ENCODE data around the gene NHEJ1. TPM values are rescaled to one million over a fixed set of nuclear protein-coding genes. Genes with fewer than 3 reads are reported as not detected.

The NHEJ1 gene
- polyA plus RNA-seq, 1 donor (not counting 4 experiments of a cell fraction or from before 2014, with no cell fraction given) = 13.1 TPM

DNA sequence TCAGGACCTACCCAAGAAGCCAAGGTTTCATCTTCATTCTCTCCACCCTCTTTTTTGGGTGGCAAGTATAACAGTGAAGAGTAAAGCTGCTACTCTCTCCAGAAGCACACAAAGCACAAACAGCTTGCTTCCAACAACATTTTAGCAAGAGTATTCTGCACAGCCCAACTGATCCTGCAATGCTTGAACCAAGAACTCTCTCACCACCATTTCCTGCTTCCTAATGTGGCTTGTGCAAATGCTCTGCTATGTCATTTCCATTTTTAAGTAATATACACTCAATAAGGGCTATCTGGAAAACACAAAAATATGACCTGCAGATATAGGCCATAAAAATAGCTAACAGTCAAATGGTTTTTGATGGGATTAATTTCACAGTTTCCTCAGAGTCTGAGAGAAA, 75.8 kb downstream of the NHEJ1 start:
- dilution Hi-C loops (cut with MboI; ENCODE audit: extremely low pct_ligation_motif_present, low sequenced_read_pairs) = no loop called here

DNA sequence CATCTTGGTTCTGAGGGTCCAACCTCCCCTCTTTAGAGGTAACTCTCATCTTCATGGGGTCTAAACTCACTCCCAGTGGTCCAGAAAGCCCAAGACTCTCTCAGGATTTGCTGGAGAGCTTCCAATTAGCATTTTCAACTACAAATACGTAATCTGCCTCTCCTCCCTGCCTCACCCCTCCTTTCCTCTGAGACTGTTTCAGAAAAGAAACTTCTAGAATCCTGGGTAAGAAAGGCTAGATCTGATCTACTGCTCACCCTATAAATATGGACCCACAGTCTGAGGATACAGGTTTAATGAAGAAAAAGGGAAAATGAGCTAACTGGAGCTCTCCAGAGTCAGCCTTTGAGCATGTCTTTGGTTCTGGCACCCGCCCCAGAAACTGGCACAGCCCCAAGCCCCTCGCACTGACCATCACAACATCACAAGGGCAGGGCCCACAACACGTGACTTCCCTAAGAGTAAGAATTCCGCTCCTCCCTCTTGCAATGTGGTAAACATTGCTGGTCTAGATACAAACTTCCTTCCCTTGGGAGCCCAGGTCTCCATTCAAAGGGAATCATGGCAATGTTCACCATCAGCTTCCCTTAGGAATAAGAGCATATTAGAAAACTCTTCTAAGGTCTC, 78.2 kb downstream of the NHEJ1 start:
- dilution Hi-C loops (cut with MboI; ENCODE audit: extremely low pct_ligation_motif_present, low sequenced_read_pairs) = no loop called here
- no peak for TF ChIP-seq CTCF (optimal IDR thresholded peaks at IDR 0.05 in 1 of 3, IDR thresholded peaks at IDR 0.05 in 1 of 3, conservative IDR thresholded peaks at IDR 0.05 in 1 of 3; ENCODE audit: extremely low read depth in 1 of 3, insufficient read depth in 2 of 3, low read length in 3 of 3)
- no peak for TF ChIP-seq EZH2 (IDR thresholded peaks at IDR 0.05; ENCODE audit: low read length)

More for the DNA sequence above, 75.8 kb downstream of the NHEJ1 start:
- Histone ChIP-seq H3K4me1 (ENCODE audit: control insufficient read depth, extremely low read depth, insufficient read depth, low read length) (no peaks in the 10 kb centered on the region), H3K9ac (ENCODE audit: control insufficient read depth, extremely low read depth, insufficient read depth, low read length) (no peak overlapping the region), H3K4me2 (ENCODE audit: control insufficient read depth, extremely low read depth, insufficient read depth, low read depth, low read length) (no peak overlapping the region), H3K27me3 (ENCODE audit: control insufficient read depth, extremely low read depth, insufficient read depth, low read length) (no peaks in the 10 kb centered on the region), H3K4me3 (ENCODE audit: control insufficient read depth in 2 of 3, extremely low read depth in 1 of 3, insufficient read depth in 2 of 3, low read depth in 1 of 3, low read length in 3 of 3) (no peak overlapping the region), H3K27ac (ENCODE audit: control insufficient read depth, insufficient read depth, low read length) (no peak overlapping the region), H3K79me2 (ENCODE audit: control insufficient read depth, insufficient read depth, low read length) (no peaks in the 10 kb centered on the region), H3K9me1 (ENCODE audit: control insufficient read depth, extremely low read depth, insufficient read depth, low read length) (no peaks in the 10 kb centered on the region), H2AFZ (ENCODE audit: control insufficient read depth, low read length) (no peak overlapping the region), H3K36me3 (ENCODE audit: control insufficient read depth in 2 of 2, extremely low read depth in 1 of 2, insufficient read depth in 2 of 2, low read length in 2 of 2) (no peaks in the 10 kb centered on the region), H4K20me1 (ENCODE audit: control insufficient read depth, extremely low read depth, insufficient read depth, low read length) (no peaks in the 10 kb centered on the region), H3K9me3 (ENCODE audit: control insufficient read depth, low read depth, low read length) (no peaks in the 10 kb centered on the region)
- no peak for DNase-seq (ENCODE audit: low read depth, low spot score)
- TF ChIP-seq CTCF (optimal IDR thresholded peaks at IDR 0.05 in 1 of 3, IDR thresholded peaks at IDR 0.05 in 1 of 3, conservative IDR thresholded peaks at IDR 0.05 in 1 of 3; ENCODE audit: extremely low read depth in 1 of 3, insufficient read depth in 2 of 3, low read length in 3 of 3) (no peak), EZH2 (IDR thresholded peaks at IDR 0.05; ENCODE audit: low read length) (no peak)
- FAIRE-seq = no peak

More for the DNA sequence above, 78.2 kb downstream of the NHEJ1 start:
- H2AFZ ChIP-seq (ENCODE audit: control insufficient read depth, low read length) = no peak overlapping the region
- H3K4me2 ChIP-seq (ENCODE audit: control insufficient read depth, extremely low read depth, insufficient read depth, low read depth, low read length) = no peak overlapping the region
- no peak overlapping the region for H3K9ac ChIP-seq (ENCODE audit: control insufficient read depth, extremely low read depth, insufficient read depth, low read length)
- no peak for DNase-seq (ENCODE audit: low read depth, low spot score)
- no peaks in the 10 kb centered on the region for H3K9me1 ChIP-seq (ENCODE audit: control insufficient read depth, extremely low read depth, insufficient read depth, low read length)
- no peak overlapping the region for H3K27ac ChIP-seq (ENCODE audit: control insufficient read depth, insufficient read depth, low read length)
- H3K36me3 ChIP-seq (ENCODE audit: control insufficient read depth in 2 of 2, extremely low read depth in 1 of 2, insufficient read depth in 2 of 2, low read length in 2 of 2) = no peaks in the 10 kb centered on the region
- H3K4me1 ChIP-seq (ENCODE audit: control insufficient read depth, extremely low read depth, insufficient read depth, low read length) = no peaks in the 10 kb centered on the region
- no peaks in the 10 kb centered on the region for H3K9me3 ChIP-seq (ENCODE audit: control insufficient read depth, low read depth, low read length)
- no peak for FAIRE-seq
- H3K79me2 ChIP-seq (ENCODE audit: control insufficient read depth, insufficient read depth, low read length) = no peaks in the 10 kb centered on the region
- no peaks in the 10 kb centered on the region for H3K27me3 ChIP-seq (ENCODE audit: control insufficient read depth, extremely low read depth, insufficient read depth, low read length)
- no peak overlapping the region for H3K4me3 ChIP-seq (ENCODE audit: control insufficient read depth in 2 of 3, extremely low read depth in 1 of 3, insufficient read depth in 2 of 3, low read depth in 1 of 3, low read length in 3 of 3)
- no peaks in the 10 kb centered on the region for H4K20me1 ChIP-seq (ENCODE audit: control insufficient read depth, extremely low read depth, insufficient read depth, low read length)
